Gastrocnemius medialis (tissue), 4 donors: ENCODE data around the gene PLA2G12A.

ENCODE experiments used
- POLR2A ChIP-seq, 2 donors: fragments of 450-650 bp; IDR thresholded peaks; one replicate each; pipeline ENCODE4 v1.6.1; 2017; ENCODE audit warnings: antibody characterized with exemption in 2 of 2, mild to moderate bottlenecking in 2 of 2, moderate library complexity in 2 of 2
- TF ChIP-seq, protein P1 (sequence below), 5 experiments: fragments of 450-650 bp in 3 of 5; fragments of 200-600 bp in 2 of 5; sonication (generic) in 2 of 5; IDR thresholded peaks in 4 of 5; conservative IDR thresholded peaks in 1 of 5; 1 replicate in 4 of 5; 2 replicates in 1 of 5; pipeline ENCODE4 v1.5.1; 2016 to 2019; ENCODE audit warnings: antibody characterized with exemption in 5 of 5, mild to moderate bottlenecking in 3 of 5, moderate library complexity in 3 of 5

DNA sequence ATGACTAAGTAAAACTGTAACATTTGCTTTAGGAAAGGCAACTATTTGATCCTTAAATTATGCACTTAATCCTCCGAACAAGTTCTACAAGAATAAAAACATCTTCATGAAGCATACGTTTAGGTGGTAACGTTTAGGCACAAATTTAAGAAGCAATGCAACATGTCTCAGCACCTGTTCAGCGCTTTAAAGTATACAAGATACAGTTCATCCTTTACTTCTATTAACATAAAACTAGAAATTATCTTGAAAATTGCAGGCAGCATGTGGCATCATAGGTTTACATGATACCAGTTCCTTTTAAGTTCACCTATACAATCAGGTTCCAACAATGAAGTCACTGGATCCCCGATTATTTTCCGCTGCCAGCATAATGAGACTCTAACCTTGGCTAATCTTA lies 1.5 kb downstream of the PLA2G12A start:
- TF ChIP-seq, protein P1, sequence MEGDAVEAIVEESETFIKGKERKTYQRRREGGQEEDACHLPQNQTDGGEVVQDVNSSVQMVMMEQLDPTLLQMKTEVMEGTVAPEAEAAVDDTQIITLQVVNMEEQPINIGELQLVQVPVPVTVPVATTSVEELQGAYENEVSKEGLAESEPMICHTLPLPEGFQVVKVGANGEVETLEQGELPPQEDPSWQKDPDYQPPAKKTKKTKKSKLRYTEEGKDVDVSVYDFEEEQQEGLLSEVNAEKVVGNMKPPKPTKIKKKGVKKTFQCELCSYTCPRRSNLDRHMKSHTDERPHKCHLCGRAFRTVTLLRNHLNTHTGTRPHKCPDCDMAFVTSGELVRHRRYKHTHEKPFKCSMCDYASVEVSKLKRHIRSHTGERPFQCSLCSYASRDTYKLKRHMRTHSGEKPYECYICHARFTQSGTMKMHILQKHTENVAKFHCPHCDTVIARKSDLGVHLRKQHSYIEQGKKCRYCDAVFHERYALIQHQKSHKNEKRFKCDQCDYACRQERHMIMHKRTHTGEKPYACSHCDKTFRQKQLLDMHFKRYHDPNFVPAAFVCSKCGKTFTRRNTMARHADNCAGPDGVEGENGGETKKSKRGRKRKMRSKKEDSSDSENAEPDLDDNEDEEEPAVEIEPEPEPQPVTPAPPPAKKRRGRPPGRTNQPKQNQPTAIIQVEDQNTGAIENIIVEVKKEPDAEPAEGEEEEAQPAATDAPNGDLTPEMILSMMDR (IDR thresholded peaks at IDR 0.05 in 4 of 5, conservative IDR thresholded peaks at IDR 0.05 in 1 of 5) = no peak
- no peak for TF ChIP-seq POLR2A (IDR thresholded peaks at IDR 0.05)
